Activated T-cell treated with anti-CD3 and anti-CD28 coated beads, Interleukin-2, amount 50 U/mL, for 24 hours (primary cell): ENCODE data around the gene WBP1.
"Not testable (repeated sequence)": the region's sequence is repeated elsewhere in the genome, so short reads cannot be mapped to it uniquely, and the experiment has no call there.

ENCODE experiments used
- DNase-seq: peaks from one replicate; pipeline ENCODE4 v3.0.0-alpha.2; 2020
- H3K27ac Mint-ChIP-seq: 2 replicates; pipeline ENCODE4 v1.8.0; 2020; ENCODE audit warnings: mild to moderate bottlenecking, mixed read lengths
- H3K27me3 Mint-ChIP-seq: 2 replicates; pipeline ENCODE4 v1.8.0; 2020; ENCODE audit warnings: mixed read lengths
- H3K36me3 Mint-ChIP-seq: 2 replicates; pipeline ENCODE4 v1.8.0; 2020; ENCODE audit warnings: low read depth, mixed read lengths
- H3K4me1 Mint-ChIP-seq: 2 replicates; pipeline ENCODE4 v1.8.0; 2020; ENCODE audit warnings: low read depth, mixed read lengths
- H3K4me3 Mint-ChIP-seq: 2 replicates; pipeline ENCODE4 v1.8.0; 2020; ENCODE audit warnings: mild to moderate bottlenecking, moderate library complexity, mixed read lengths
- H3K9me3 Mint-ChIP-seq: 2 replicates; pipeline ENCODE4 v1.8.0; 2020; ENCODE audit warnings: mixed read lengths

Gene WBP1

DNA sequence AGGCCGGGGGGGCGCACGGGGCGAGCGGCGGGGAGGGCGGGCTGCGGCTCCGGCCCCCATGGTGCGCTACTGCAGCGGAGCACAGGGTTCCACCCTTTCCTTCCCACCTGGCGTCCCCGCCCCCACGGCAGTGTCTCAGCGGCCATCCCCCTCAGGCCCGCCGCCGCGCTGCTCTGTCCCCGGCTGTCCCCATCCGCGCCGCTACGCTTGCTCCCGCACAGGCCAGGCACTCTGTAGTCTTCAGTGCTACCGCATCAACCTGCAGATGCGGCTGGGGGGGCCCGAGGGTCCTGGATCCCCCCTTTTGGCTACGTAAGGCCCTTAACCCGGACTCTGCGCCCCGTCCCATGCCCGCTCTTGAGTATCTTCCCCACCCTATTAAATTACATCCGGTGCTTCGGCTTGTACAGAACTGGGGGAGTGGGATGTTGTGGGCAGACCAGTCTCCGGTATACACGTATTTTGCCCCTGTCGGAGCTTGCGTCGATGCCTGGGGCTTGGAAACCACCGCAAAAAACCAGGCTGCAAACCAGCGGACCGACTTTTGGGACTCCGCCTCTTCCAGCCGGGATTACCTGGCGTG lies 598 bp upstream of the WBP1 start:
- Mint-ChIP-seq H3K4me1 (peaks cover 56% of the 10 kb centered on the region), H3K27ac (peak overlapping the region; percentile 97), H3K36me3 (peaks cover 60% of the 10 kb centered on the region), H3K4me3 (peak overlapping the region; percentile 92), H3K27me3 (no peaks in the 10 kb centered on the region), H3K9me3 (no peaks in the 10 kb centered on the region)
- DNase-seq, result peak; percentile 89

DNA sequence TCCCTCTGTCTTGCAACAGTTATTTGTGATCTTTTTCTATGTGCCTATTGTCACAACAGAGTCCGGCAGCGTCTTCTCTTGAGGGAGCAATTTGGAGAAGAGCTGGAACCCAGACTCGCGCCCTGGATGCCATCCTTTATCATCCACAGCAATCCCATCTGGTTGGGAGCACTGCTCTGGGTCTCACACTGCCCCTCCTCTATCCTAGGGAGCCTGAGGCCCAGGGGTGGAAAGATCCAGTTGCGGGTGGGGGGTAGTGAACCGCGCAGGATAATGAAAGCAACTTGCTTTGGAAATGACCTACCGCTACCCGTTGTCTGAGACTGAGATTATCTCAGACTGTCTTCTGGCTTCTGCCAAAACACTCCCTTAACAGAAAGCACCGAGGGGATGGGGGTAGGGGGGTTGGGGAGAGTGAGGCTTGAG lies 713 bp downstream of the WBP1 start:
- Mint-ChIP-seq H3K4me3 (peak overlapping the region; percentile 92), H3K4me1 (peaks cover 59% of the 10 kb centered on the region), H3K9me3 (no peaks in the 10 kb centered on the region), H3K27ac (peak overlapping the region; percentile 97), H3K36me3 (peaks cover 70% of the 10 kb centered on the region), H3K27me3 (no peaks in the 10 kb centered on the region)
- DNase-seq, result no peak

DNA sequence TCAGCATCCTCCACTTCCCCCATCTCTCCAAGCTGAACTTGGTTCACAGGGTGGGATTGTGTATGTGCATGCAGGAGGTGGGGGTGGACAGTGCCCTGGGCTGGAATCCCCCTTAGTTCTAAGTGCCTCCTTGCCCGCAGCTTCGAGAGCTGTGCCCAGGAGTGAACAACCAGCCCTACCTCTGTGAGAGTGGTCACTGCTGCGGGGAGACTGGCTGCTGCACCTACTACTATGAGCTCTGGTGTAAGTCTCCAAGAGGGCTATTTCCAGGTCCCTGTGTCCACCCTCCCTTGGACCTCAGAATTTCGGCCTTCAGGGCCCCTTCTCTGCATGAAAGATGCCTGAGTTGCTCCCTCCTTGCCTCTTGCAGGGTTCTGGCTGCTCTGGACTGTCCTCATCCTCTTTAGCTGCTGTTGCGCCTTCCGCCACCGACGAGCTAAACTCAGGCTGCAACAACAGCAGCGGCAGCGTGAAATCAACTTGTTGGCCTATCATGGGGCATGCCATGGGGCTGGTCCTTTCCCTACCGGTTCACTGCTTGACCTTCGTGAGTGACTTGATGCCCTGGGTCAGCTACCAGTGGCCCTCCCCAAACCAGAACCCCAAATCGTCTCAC lies 1.4 kb downstream of the WBP1 start:
- H3K9me3 Mint-ChIP-seq, DNase-seq, H3K27me3 Mint-ChIP-seq: not testable (repeated sequence)
- H3K36me3 Mint-ChIP-seq, result peaks cover 76% of the 10 kb centered on the region
- peaks cover 58% of the 10 kb centered on the region for H3K4me1 Mint-ChIP-seq
- H3K27ac Mint-ChIP-seq, result peak overlapping the region; percentile 97
- H3K4me3 Mint-ChIP-seq, result peak overlapping the region; percentile 92

DNA sequence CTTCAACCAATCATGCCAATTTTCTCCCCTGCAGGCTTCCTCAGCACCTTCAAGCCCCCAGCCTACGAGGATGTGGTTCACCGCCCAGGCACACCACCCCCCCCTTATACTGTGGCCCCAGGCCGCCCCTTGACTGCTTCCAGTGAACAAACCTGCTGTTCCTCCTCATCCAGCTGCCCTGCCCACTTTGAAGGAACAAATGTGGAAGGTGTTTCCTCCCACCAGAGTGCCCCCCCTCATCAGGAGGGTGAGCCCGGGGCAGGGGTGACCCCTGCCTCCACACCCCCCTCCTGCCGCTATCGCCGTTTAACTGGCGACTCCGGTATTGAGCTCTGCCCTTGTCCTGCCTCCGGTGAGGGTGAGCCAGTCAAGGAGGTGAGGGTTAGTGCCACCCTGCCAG lies 1.9 kb downstream of the WBP1 start:
- Mint-ChIP-seq H3K27ac (peak overlapping the region; percentile 97), H3K36me3 (peaks cover 75% of the 10 kb centered on the region), H3K4me1 (peaks cover 54% of the 10 kb centered on the region)
- H3K4me3 Mint-ChIP-seq, H3K27me3 Mint-ChIP-seq, H3K9me3 Mint-ChIP-seq, DNase-seq: not testable (repeated sequence)

DNA sequence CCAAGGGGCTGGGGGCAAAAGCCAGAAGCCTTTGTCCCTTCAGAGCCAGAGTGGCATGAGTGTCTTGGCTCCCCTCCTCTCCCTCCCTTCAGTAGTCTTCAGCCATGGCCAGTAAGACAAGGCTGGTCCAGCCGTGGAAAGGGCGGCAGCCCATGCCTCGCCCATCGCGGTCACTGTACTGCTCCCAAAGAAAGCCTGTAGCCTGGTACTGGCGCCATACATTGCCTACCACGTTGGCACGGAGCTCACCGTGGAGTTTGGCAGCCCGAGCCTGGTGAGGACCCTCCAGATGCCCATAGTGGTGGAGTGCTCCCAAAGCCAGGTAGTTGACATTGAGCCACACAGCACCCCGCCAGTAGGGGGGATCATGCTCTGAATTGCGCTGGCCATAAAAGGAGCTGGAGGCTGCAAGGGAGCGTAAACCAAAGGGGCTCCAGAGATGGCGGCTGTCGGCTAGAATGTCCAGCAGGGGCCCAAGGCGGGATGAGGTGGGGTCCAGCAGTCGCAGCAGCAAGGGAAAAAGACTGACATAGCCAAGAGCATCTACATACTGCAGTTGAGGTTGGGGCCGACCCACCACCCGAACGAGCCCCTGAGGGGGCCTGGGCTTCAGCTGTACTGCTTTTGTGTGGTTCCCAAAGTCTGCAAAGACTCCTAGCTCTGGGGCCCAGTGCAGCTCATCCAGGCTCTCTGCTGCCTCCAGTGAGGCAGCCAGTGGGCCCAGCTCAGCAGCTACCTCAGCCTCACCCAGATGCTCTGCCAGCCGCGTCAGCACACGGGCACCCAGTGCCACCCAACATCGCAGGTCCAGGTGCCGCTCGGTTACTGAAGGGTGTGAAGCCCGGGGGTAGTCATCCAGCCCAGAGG lies 3.2 kb downstream of the WBP1 start:
- H3K9me3 Mint-ChIP-seq, result no peaks in the 10 kb centered on the region
- DNase-seq, result no peak
- peaks cover 45% of the 10 kb centered on the region for H3K4me1 Mint-ChIP-seq
- peak overlapping the region; percentile 52 for H3K27ac Mint-ChIP-seq
- peaks cover 72% of the 10 kb centered on the region for H3K36me3 Mint-ChIP-seq
- H3K27me3 Mint-ChIP-seq, result no peaks in the 10 kb centered on the region
- no peak overlapping the region for H3K4me3 Mint-ChIP-seq

DNA sequence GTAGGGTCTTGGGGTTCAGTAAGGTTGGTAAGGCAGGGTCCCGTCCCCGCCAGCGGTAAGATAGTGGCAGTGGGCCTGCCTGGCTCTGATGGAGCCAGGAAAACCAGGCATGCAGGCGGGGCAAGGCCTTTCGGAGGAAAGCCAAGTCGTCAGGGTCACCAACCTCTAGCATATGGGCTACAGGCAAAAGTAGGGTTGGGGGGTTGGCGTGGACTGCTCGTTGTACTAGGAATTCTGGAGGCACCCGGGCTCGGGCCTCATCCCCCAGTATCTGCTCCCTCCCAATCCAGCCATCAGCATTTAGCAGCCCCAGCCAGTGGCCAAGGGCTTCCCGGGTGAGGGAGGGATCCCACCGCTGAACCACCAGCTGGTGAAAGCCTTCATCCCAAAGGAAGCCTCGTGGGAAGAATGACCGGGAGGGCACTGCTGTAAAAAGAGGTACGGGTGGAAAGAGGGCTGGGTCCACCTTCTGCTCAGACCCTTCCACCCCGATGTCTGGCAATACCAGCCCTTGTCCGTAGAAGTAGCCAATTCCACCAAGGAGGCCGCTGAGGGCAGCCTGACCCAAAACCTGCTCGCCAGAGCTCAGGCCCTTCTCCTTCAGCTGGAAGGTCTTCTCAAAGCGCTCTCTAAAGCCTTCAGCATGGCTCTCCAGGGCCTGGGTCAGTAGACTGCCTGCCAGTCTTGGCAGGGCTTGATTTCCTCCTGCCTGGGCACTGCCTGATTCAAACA lies 4.0 kb downstream of the WBP1 start:
- H3K27ac Mint-ChIP-seq, result peak overlapping the region; percentile 73
- peaks cover 64% of the 10 kb centered on the region for H3K36me3 Mint-ChIP-seq
- no peaks in the 10 kb centered on the region for H3K27me3 Mint-ChIP-seq
- DNase-seq, result no peak
- peaks cover 38% of the 10 kb centered on the region for H3K4me1 Mint-ChIP-seq
- no peaks in the 10 kb centered on the region for H3K9me3 Mint-ChIP-seq
- no peak overlapping the region for H3K4me3 Mint-ChIP-seq

DNA sequence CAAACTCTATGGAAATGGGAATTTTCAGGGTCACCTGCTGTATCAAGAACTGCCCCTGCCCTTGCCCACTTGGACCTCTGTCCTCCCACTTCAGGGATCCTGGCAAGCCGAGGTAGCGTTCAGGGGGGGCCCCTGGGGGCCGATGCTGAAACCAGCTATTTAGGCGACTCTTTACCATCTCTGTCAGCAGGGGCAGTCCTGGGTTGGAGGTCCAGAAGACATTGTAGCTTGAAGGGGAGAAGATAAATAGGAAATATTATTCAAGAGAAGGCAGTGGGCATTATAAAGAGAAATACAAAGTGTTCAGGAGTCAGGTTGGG lies 4.5 kb downstream of the WBP1 start:
- peaks cover 61% of the 10 kb centered on the region for H3K36me3 Mint-ChIP-seq
- no peaks in the 10 kb centered on the region for H3K27me3 Mint-ChIP-seq
- H3K27ac Mint-ChIP-seq, result peak overlapping the region; percentile 73
- H3K4me3 Mint-ChIP-seq, result peak overlapping the region; percentile 99
- H3K4me1 Mint-ChIP-seq, result peaks cover 38% of the 10 kb centered on the region
- H3K9me3 Mint-ChIP-seq, result no peaks in the 10 kb centered on the region
- DNase-seq, result no peak

DNA sequence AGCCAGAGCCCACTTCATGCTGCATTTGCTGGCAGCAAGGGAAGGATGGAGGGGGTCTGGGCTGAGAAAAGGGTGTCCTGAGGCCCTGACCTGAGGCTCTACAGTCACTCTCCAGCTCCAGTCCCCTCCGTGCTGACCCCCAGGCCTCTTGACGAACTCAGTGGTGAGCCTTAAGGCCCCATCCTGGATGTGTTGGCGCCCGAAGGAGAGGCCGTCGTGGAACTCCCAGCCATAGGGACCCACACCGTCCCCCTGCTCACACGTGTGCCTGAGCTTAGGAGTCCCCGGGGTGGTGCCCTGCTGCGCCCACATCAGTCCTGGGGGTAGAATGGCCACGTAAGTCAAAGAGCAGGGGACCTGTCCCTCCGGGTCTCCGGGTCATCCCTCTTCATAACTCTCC lies 6.2 kb downstream of the WBP1 start:
- no peak for DNase-seq
- Mint-ChIP-seq H3K27me3 (no peaks in the 10 kb centered on the region), H3K36me3 (peaks cover 54% of the 10 kb centered on the region), H3K4me1 (peaks cover 29% of the 10 kb centered on the region), H3K9me3 (no peaks in the 10 kb centered on the region), H3K4me3 (peak overlapping the region; percentile 99), H3K27ac (peak overlapping the region; percentile 86)

DNA sequence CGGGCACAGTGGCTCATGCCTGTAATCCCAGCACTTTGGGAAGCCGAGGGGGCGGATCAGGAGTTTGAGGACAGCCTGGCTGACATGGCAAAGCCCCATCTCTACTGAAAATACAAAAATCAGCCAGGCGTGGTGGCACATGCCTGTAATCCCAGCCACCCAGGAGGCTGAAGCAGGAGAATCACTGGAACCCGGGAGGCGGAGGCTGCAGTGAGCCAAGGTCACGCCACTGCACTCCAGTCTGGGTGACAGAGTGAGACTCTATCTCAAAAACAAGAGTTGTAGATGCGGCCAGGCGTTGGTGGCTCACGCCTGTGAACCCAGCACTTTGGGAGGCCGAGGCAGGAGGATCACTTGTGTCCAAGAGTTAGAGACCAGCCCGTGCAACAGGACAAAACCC lies 12.5 kb downstream of the WBP1 start:
- peak overlapping the region; percentile 56 for H3K4me3 Mint-ChIP-seq
- H3K9me3 Mint-ChIP-seq, result not testable (repeated sequence)
- peaks cover 31% of the 10 kb centered on the region for H3K4me1 Mint-ChIP-seq

DNA sequence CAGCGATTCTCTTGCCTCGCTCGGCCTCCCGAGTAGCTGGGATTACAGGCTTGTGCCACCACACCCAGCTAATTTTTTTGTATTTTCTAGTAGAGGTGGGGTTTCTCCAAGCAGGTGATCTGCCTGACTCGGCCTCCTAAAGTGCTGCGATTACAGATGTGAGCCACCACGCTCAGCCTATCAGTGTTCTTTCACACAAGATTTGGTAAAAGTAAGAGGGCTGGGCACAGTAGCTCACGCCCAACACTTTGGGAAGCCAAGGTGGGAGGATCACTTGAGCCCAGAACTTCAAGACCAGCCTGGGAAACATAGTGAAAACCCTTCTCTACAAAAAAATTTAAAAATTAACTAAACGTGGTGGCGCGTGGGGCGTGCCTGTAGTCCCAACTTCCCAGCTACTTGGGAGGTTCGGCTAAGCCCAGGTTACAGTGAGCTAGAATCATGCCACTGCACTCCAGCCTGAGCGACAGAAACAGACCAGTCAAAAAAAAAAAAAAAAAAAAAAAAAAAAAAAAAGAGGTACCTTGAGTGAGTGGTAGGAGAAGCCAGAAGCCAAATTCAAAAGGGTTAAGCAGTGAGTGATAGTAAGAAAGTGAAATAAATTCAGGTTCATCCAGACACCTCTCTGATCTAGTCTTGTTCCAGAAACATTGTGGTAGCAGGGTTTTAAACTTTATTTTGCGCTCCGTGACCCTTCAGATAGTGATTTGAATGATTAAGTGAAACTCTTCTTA lies 13.3 kb downstream of the WBP1 start:
- Mint-ChIP-seq H3K9me3 (no peaks in the 10 kb centered on the region), H3K27ac (peak overlapping the region; percentile 99), H3K27me3 (no peaks in the 10 kb centered on the region), H3K4me3 (peak overlapping the region; percentile 96), H3K36me3 (peaks cover 55% of the 10 kb centered on the region), H3K4me1 (peaks cover 27% of the 10 kb centered on the region)
- DNase-seq, result no peak

More for the DNA sequence above, 12.5 kb downstream of the WBP1 start:
- Mint-ChIP-seq H3K36me3 (peaks cover 50% of the 10 kb centered on the region), H3K27ac (peak overlapping the region; percentile 91)
- not testable (repeated sequence) for DNase-seq, H3K27me3 Mint-ChIP-seq

DNA sequence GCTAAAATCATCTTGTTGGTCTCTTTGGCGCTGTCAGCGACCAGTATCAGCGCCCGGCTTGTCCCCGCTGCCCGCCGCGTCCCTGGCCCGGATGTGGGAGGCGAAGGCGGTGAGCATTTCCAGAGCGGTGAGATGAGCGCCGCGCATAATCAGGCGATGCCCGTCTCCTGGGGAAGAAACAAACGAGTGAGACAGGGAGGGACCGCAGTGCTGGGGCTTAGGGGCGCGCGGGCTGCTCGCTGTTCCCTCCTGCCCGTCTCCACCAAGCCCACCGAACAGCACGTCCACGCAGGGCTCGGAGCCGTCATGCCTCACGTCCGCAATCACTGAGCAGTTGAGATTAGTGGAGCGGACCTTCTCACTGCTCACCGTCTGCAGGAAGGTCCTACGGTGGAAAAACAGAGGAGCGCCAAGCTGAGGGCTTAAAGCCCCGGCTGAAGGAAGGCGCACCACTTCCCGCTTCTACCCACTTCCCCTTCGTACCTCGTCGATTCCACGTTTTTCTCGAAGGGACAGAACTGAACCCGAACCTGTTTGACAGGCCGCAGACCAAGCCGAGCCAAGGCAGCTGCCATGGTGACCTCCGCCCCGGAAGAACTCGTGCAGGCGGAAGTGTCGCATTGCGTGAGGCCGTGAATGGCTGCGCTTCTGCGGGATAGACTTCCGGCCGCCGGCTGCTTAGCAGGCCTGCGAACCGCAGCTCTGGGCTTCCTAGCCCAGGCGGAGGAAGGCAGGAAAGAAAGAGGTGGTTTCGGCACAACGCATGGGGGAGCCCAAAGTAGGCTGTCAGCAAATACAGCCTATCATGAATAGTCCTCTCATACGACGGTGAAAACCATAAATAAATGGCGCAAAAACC lies 14.1 kb downstream of the WBP1 start, which contains the start of gene MRPL53:
Gene MRPL53 (minus strand): TSS at position 595 of the 859 bp plus-strand sequence. CDS start 20 bp downstream, at position 575.
- H3K4me1 Mint-ChIP-seq, result peaks cover 26% of the 10 kb centered on the region
- peaks cover 63% of the 10 kb centered on the region for H3K36me3 Mint-ChIP-seq
- H3K4me3 Mint-ChIP-seq, result peak within 1 kb of the TSS; percentile 96

DNA sequence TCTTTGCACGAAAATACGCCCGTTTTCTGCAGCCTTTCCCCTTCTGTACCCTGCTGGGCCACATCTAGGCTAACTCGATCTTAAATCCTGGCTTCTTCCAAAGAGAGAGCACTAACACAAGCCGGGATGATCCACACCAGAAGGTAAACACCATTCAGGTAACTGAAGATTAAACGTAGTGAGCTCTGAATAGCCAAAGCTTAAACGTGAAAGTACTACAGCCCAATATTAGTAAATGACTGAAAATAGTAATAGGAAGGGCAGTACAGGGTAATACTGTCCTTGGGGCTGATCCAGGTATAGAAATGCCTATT lies 14.7 kb downstream of the WBP1 start:
- H3K4me1 Mint-ChIP-seq, result peaks cover 26% of the 10 kb centered on the region
- no peak for DNase-seq
- H3K9me3 Mint-ChIP-seq, result no peaks in the 10 kb centered on the region
- H3K36me3 Mint-ChIP-seq, result peaks cover 67% of the 10 kb centered on the region
- peak overlapping the region; percentile 96 for H3K4me3 Mint-ChIP-seq
- H3K27ac Mint-ChIP-seq, result peak overlapping the region; percentile 99
- H3K27me3 Mint-ChIP-seq, result no peaks in the 10 kb centered on the region

More for the DNA sequence above, 14.1 kb downstream of the WBP1 start, which contains the start of gene MRPL53:
- peak; percentile 98 for DNase-seq
- H3K27me3 Mint-ChIP-seq, result no peaks in the 10 kb centered on the region
- peak within 1 kb of the TSS; percentile 99 for H3K27ac Mint-ChIP-seq
- no peaks in the 10 kb centered on the region for H3K9me3 Mint-ChIP-seq

DNA sequence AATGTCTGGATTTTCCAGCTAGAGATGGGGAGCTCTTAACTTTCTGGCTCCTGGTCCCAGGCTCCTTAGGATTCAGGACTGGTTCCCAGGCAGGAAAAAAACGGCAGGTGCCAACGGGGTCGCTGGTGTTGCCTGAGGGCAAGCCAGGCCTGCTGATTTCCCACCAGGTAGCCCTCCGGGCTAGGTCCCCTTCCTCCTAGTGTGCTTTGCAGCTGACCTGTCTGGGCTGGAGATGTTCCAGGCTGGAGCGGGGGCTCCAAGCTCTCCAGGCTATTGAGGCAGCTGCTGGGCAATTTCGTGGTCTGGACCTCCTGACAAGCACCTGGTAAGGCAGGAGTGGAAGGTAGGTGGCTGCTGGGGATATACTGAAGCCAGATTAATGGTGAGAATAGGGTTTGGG lies 16.2 kb downstream of the WBP1 start:
- Mint-ChIP-seq H3K4me1 (peaks cover 29% of the 10 kb centered on the region), H3K27ac (no peak overlapping the region), H3K36me3 (peaks cover 73% of the 10 kb centered on the region), H3K27me3 (no peaks in the 10 kb centered on the region), H3K9me3 (no peaks in the 10 kb centered on the region), H3K4me3 (no peak overlapping the region)
- no peak for DNase-seq
